Activated CD8-positive, alpha-beta T cell treated with anti-CD3 and anti-CD28 coated beads for 36 hours (primary cell): Measurements from ENCODE around the gene TAS2R43. TPM values are rescaled to one million over a fixed set of nuclear protein-coding genes. Genes with fewer than 3 reads are reported as not detected.
"Not testable (repeated sequence)": the region's sequence is repeated elsewhere in the genome, so short reads cannot be mapped to it uniquely, and the experiment has no call there.

Source experiments
- ATAC-seq: fragments of 200-7000 bp; cut with Tn5 transposase; one replicate; pipeline ENCODE4 v1.10.0; 2021; ENCODE audit warnings: mild to moderate bottlenecking, moderate library complexity
- CTCF ChIA-PET: fragments of 350-600 bp; sonication (Branson Sonifier 250); formaldehyde crosslinking; loops from one replicate; lab custom pipeline; 2021; ENCODE audit warnings: antibody characterized with exemption; lab: Charles Lee
- POLR2A ChIA-PET: fragments of 350-600 bp; sonication (Branson Sonifier 250); formaldehyde crosslinking; loops from one replicate; lab custom pipeline; 2021; ENCODE audit warnings: antibody characterized with exemption; lab: Charles Lee
- DNase-seq: peaks from one replicate; pipeline ENCODE4 v3.0.0-alpha.2; 2020
- H3K27ac Mint-ChIP-seq: one replicate; pipeline ENCODE4 v1.8.0; 2021; ENCODE audit warnings: mild to moderate bottlenecking, mixed read lengths
- H3K27me3 Mint-ChIP-seq: one replicate; pipeline ENCODE4 v1.8.0; 2021; ENCODE audit warnings: mixed read lengths
- H3K36me3 Mint-ChIP-seq: one replicate; pipeline ENCODE4 v1.8.0; 2021; ENCODE audit warnings: low read depth, mixed read lengths
- H3K4me1 Mint-ChIP-seq: one replicate; pipeline ENCODE4 v1.8.0; 2021; ENCODE audit warnings: low read depth, mixed read lengths
- H3K4me3 Mint-ChIP-seq: one replicate; pipeline ENCODE4 v1.8.0; 2021; ENCODE audit warnings: mild to moderate bottlenecking, moderate library complexity, mixed read lengths
- H3K9me3 Mint-ChIP-seq: one replicate; pipeline ENCODE4 v1.8.0; 2021; ENCODE audit warnings: mixed read lengths
- intact Hi-C: fragments of 100-400 bp; cut with micrococcal nuclease; formaldehyde crosslinking; loops from one replicate; pipeline ENCODE4 v1.10.0; 2022
- total RNA-seq, 2 experiments: library from RNA; stranded (reverse); gene quantifications; one replicate each; pipeline ENCODE4 v1.2.3, GENCODE V29; 2021
- TF ChIP-seq, protein P1 (sequence below): fragments of 200-600 bp; IDR thresholded peaks from one replicate; pipeline ENCODE4 v1.8.0; 2022; ENCODE audit warnings: antibody characterized with exemption, mild to moderate bottlenecking

TAS2R43 gene
- total RNA-seq, 2 experiments from 2014 or later = 0.31 to 0.34 TPM

DNA sequence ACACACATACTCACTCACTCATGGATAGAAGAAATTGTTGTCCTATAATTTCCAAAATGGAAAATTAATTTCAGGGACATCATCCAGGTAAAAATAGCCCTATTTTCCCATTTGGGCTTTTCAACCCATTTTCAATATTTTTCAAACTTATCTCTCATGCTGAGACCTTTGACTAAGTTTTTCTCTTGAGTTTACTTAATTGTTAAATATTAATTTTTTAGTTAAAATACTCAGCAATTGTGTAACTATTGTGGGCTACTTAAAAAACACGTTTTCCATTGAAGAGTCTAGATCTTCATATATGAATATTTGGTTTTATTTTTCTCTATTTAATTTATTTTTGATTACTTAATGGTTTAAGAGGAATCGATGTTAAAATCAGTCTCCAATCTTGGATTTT lies 14.2 kb upstream of the TAS2R43 start:
- intact Hi-C loops = no loop called here
- no peak for DNase-seq
- peaks cover 24% of the 10 kb centered on the region for H3K4me1 Mint-ChIP-seq
- ATAC-seq = no peak
- TF ChIP-seq, protein P1, sequence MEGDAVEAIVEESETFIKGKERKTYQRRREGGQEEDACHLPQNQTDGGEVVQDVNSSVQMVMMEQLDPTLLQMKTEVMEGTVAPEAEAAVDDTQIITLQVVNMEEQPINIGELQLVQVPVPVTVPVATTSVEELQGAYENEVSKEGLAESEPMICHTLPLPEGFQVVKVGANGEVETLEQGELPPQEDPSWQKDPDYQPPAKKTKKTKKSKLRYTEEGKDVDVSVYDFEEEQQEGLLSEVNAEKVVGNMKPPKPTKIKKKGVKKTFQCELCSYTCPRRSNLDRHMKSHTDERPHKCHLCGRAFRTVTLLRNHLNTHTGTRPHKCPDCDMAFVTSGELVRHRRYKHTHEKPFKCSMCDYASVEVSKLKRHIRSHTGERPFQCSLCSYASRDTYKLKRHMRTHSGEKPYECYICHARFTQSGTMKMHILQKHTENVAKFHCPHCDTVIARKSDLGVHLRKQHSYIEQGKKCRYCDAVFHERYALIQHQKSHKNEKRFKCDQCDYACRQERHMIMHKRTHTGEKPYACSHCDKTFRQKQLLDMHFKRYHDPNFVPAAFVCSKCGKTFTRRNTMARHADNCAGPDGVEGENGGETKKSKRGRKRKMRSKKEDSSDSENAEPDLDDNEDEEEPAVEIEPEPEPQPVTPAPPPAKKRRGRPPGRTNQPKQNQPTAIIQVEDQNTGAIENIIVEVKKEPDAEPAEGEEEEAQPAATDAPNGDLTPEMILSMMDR = no peak
- peaks cover 58% of the 10 kb centered on the region for H3K36me3 Mint-ChIP-seq
- H3K9me3 Mint-ChIP-seq = peaks cover 22% of the 10 kb centered on the region
- H3K27me3 Mint-ChIP-seq = no peaks in the 10 kb centered on the region
- H3K27ac Mint-ChIP-seq = no peak overlapping the region
- H3K4me3 Mint-ChIP-seq = no peak overlapping the region
- POLR2A ChIA-PET = no interaction called here
- CTCF ChIA-PET = no interaction called here

DNA sequence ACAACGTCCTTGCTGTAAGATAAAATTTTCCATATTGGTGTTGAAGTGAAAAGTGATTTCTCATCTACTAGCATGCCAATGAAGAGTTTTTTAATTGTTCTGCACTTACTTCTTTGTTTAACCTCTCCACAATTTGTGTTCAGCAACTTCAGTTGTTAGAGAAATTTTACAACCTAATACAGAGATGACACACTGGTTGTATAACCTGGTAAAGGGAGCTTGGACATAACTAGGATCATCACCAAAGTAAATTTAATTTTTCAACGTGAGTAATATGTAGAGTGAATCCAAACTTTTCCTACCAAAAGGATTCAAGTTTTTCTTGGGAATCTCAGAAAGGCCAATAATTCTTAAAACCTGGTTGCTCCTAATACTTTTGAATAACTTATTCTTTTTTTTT lies 13.4 kb upstream of the TAS2R43 start:
- Mint-ChIP-seq H3K36me3 (peaks cover 53% of the 10 kb centered on the region), H3K27ac (no peak overlapping the region), H3K4me1 (peaks cover 17% of the 10 kb centered on the region), H3K9me3 (peaks cover 15% of the 10 kb centered on the region), H3K4me3 (no peak overlapping the region), H3K27me3 (no peaks in the 10 kb centered on the region)
- intact Hi-C loops = no loop called here
- TF ChIP-seq, protein P1 = no peak
- ChIA-PET POLR2A (no interaction called here), CTCF (no interaction called here)
- ATAC-seq (no peak), DNase-seq (no peak)

DNA sequence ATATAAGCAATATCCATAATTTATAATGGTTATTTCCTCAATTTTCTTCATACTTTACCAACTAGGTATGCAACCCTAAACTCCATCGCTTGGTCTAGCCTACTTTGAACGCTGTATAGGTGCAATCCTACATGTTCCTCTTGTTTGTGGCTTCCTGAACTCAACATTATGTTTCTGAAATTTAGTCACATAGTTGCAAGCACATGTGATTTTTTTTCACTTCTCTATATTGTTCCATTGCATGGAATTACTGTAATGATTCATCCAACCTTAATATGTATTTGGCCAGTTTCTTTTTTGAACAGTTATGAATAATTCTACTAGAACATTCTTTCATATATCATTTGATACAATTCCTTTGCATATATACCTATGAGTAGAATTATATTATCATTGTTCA lies 2.8 kb upstream of the TAS2R43 start:
- H3K9me3 Mint-ChIP-seq, POLR2A ChIA-PET, H3K27me3 Mint-ChIP-seq, ATAC-seq, H3K4me1 Mint-ChIP-seq, H3K4me3 Mint-ChIP-seq, DNase-seq, CTCF ChIA-PET, H3K27ac Mint-ChIP-seq: not testable (repeated sequence)
- intact Hi-C loops = loop anchor here (5.0 kb wide), 1 partner anchor 58 kb away; no protein-coding TSS in a partner anchor
- peaks cover 16% of the 10 kb centered on the region for H3K36me3 Mint-ChIP-seq

DNA sequence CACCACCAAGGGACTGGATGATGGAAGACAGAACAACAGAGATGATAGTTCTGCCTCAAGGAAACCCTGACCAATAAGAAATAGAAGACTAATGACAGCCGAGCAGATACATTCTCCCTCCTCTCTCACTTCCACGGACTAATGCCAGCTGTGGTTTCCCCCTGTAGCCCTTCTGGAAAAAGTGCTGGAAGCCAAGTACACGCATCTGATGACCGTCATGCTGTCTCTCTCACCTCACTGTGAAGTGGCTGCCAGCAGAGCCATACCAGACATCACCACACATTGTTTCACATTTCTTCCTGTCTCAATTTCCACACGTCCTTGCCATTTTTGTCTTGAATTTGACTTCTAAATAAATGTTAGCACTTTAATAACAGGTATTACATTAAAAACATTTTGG lies 2.9 kb downstream of the TAS2R43 start:
- Mint-ChIP-seq H3K27ac (no peak overlapping the region), H3K36me3 (peaks cover 5% of the 10 kb centered on the region), H3K4me3 (no peak overlapping the region), H3K4me1 (peaks cover 5% of the 10 kb centered on the region), H3K9me3 (no peaks in the 10 kb centered on the region), H3K27me3 (no peaks in the 10 kb centered on the region)
- TF ChIP-seq, protein P1 = no peak
- ChIA-PET POLR2A (no interaction called here), CTCF (no interaction called here)
- DNase-seq (no peak), ATAC-seq (no peak)
- intact Hi-C loops = no loop called here

DNA sequence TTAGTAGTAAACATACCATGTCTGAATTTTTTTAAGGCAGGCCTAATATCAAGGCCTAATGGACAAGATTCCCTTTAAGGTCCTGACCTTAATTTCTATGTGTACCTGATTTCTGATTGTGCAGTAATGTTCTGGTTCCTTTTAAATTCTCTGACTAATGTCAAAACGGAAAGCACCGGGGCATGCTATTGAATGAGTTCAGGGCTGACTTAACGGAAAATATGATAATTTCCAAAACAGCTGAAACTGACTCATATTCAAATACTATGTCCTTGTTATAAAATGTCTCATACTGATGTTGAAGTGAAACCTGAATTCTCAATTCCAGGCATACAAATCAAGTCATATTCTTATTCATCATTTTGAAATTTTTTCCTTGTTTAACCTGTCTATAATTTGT lies 6.7 kb downstream of the TAS2R43 start:
- TF ChIP-seq, protein P1 = no peak
- H3K9me3 Mint-ChIP-seq = peaks cover 7% of the 10 kb centered on the region
- ChIA-PET POLR2A (no interaction called here), CTCF (no interaction called here)
- H3K4me3 Mint-ChIP-seq = no peak overlapping the region
- DNase-seq (peak; percentile 20), ATAC-seq (peak; percentile 39)
- H3K27ac Mint-ChIP-seq = no peak overlapping the region
- peaks cover 5% of the 10 kb centered on the region for H3K4me1 Mint-ChIP-seq
- intact Hi-C loops = no loop called here
- H3K36me3 Mint-ChIP-seq = peaks cover 15% of the 10 kb centered on the region
- no peaks in the 10 kb centered on the region for H3K27me3 Mint-ChIP-seq

DNA sequence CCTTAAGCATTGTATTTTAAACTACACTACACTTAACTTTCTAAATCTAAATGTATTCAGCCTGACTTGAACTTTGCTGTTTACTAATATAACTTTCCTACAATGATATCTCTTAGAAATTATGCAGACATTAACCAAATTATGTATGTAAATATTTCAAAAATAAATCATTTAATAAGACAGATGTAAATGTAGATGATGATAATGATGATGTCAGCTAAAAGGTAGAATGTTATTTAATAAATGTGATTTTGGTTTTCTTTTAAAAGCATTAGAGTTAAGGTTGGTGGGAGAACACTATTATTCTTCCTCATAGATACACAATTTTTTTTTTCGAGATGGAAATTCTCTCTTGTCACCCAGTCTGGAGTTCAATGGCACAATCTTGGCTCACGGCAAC lies 10.1 kb downstream of the TAS2R43 start:
- no peak for DNase-seq
- POLR2A ChIA-PET = no interaction called here
- H3K36me3 Mint-ChIP-seq = peaks cover 15% of the 10 kb centered on the region
- peaks cover 5% of the 10 kb centered on the region for H3K4me1 Mint-ChIP-seq
- TF ChIP-seq, protein P1 = no peak
- H3K27ac Mint-ChIP-seq = no peak overlapping the region
- no peaks in the 10 kb centered on the region for H3K27me3 Mint-ChIP-seq
- CTCF ChIA-PET = no interaction called here
- H3K9me3 Mint-ChIP-seq = peaks cover 8% of the 10 kb centered on the region
- ATAC-seq = no peak
- no peak overlapping the region for H3K4me3 Mint-ChIP-seq
- intact Hi-C loops = no loop called here
